ENCODE measurements around the gene HOXB2.

The HOXB2 gene

GRCh38 chr17:48579471-48579759 is 34.5 kb upstream of the HOXB2 start:
- in situ Hi-C loops (cut with MboI; ENCODE audit: low sequenced_read_pairs), result no loop called here

- in situ Hi-C loops (cut with MboI; ENCODE audit: low sequenced_read_pairs), result no loop called here
Observed at GRCh38 chr17:48578616-48579470, 33.9 kb upstream of the HOXB2 start.

DNA sequence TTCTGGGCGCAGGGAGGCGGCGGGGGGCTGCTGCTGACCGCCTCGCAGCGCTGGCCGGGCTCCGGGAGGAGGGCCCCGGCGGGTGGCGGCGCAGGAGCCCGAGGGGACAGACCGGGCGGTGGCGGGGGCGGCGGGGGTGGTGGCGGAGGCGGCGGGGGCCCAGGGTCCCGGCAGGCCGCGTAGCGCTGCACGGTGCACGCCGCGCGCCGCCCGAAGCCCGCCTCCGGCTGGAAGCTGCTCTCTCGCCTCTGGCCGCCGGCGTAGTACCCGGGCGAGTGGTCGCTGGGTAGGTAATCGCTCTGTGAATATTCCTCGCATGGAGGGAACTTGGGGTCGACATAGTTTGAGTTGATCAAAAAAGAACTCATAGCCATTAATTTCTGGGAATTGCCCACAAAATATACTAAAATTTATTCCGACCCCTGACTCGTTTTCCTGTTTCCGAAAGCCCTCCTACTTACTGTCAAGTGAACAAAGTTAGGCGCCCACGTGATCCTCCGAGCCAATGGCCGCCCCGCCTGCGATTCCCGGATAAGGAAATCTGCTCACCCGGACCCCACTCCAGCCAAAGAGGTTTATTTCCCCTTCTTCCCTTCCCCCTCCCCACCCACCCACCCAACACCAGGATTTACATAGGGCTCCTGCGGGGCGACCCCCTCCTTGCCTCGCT is 33.2 kb upstream of the HOXB2 start, which contains the start of gene HOXB4:
TSS of gene HOXB4 (minus strand) at position 405 of the 670 bp plus-strand sequence. CDS start at position 374, 31 bp downstream.
- in situ Hi-C loops (cut with MboI; ENCODE audit: low sequenced_read_pairs), result no loop called here

DNA sequence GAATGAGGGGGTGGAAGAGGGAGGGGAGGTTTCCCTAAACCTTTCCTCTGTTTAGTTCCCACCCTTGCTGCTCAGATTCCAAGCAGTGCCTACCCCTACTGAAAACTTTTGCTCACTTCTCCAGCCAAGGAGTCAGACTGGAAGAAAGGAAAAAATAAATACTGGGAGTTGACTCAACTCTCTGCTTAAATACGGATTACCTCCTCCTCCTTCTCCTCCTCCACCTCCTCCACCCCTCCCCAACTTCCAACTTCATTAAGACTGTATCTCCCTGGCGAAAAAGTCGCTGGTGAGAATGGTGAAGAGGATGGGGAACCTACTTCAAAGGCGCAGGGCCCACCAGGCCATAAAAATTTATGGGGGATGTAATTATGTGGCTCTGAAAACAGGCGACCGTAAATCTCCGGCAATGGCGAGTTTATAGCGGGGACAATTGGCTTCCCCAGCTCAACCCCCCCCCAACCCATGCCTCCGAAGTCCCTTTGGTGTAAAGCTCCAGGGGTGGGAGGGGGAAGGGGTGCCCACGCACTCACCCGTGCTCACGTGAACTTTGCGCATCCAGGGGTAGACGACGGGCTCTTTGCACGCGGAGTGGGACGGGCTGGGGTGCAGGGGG is 32.5 kb upstream of the HOXB2 start:
- in situ Hi-C loops (cut with MboI; ENCODE audit: low sequenced_read_pairs), result no loop called here

DNA sequence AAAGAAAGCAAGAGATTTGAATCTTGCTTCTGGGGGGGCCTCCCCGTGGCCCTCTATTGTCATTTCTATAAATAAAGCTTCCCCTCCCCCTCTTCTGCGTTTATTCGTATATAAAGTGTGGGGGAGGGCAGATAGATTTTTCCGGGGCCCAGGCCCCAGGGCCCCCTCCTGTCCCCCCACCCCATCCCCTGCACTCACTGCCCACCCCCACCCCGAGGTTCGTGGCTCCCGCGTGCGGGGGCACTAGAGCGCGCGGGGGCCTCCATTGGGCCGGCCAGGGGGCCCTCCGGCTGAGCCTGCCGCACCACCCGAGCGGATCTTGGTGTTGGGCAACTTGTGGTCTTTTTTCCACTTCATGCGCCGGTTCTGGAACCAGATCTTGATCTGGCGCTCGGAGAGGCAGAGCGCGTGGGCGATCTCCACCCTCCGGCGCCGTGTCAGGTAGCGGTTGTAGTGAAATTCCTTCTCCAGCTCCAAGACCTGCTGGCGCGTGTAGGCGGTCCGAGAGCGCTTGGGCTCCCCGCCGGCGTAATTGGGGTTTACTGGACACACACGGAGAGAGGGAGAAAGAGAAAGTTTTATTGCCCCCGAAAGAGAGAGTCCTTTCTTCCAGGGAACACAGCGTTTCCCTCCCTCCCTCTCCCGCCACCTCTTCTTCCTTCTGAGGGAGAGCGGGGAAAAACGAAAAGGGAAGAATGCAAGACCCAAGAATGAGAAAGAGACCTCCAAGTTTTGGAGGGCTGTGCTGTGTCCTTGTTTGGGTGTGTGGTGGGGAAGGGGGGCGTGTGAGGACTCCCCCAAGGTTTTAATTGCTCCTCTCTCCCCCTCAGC is 31.8 kb upstream of the HOXB2 start:
- in situ Hi-C loops (cut with MboI; ENCODE audit: low sequenced_read_pairs), result no loop called here

DNA sequence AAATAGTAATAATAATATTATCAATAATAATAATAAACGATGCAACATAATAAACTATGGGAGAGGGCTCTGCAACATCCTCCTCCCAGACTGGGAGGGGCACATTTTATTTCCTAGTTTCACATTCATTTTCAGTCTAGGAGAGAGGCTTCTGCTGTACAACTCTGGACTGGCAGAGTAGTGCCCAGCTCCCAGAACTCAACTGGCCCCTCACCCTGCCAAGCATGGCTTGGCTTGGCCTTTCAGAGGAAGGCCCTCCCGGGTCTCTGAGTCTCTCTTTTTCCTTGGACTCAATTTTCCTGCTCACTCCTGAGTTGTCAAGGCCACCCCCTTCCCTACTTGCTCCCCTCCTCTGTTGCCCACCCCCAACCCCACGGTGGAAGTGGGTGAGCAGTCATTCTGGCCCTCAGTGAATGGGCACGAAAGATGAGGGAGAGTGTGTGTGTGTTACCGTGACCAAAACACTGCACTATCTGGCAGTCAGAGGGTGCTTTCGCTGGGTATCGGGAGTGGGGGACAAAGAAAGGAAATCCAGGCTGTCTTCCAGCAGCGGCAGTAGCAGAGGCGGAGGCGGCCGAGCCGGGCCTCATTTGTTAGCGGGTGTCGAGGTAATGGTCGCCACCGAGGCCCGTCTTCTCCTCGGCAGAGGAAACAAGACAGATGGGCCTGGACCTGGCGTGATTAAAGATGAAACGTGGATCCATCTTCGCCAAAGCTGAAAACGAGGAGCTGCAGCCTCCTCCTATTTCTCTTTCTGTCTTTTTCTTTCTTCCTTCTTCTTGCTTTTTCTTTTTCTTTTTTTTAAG is 31.0 kb upstream of the HOXB2 start:
- in situ Hi-C loops (cut with MboI; ENCODE audit: low sequenced_read_pairs), result no loop called here

DNA sequence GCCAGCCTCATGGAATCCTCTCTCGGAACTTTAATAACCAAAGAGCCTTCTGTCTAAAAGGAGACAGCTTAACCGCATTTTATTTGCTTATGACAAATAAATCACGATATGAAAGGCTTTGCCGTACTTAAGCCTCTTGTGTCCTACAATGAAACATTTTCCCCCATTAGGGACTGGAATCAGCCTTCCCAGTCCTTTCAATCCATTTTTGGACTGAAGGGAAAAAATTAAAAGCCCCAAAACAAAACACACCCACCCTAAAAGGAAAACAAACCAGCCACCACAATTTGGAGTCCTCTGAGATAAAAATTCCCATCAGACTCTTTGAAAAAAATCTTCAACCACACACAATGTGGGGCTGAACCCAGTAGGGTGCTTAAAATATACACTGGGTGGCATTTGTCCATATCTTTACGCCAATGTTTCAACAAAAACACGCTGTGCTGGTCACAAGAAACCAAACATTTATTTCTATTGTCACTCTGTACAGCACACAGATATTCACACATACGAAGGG is 30.2 kb upstream of the HOXB2 start:
- in situ Hi-C loops (cut with MboI; ENCODE audit: low sequenced_read_pairs), result no loop called here

GRCh38 chr17:48574505-48575065 is 29.7 kb upstream of the HOXB2 start:
- in situ Hi-C loops (cut with MboI; ENCODE audit: low sequenced_read_pairs), result no loop called here

DNA sequence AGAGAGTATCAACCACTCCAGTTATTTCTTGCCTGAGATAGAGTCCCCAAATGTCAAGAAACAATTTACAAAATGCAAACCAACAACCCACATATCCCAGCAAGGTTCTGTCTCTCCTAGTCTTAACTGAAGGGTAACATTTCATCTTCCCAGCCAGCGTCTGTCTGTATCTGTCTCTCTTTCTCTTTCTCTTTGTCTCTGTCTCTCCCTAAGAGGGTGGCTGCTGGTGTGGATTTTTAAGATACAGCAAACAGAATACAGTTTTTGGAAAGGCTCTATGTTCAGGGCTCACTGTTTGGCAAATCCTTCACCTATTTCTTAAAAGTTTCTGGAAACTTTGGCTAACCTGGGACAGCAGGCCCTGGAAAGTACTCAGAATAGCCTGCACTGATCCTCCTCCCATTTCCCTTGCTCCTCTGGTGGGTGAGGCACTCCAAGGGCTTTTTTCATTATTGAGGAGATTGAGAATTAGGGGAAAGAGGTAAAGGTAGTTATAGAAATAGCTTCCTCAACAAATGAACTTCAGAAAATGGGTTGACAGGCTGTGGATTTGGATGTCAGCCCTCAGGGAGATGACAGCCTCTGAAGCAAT is 27.0 kb upstream of the HOXB2 start:
- in situ Hi-C loops (cut with MboI; ENCODE audit: low sequenced_read_pairs), result no loop called here

- in situ Hi-C loops (cut with MboI; ENCODE audit: low sequenced_read_pairs), result no loop called here
Observed at GRCh38 chr17:48571024-48571818, 26.3 kb upstream of the HOXB2 start.

DNA sequence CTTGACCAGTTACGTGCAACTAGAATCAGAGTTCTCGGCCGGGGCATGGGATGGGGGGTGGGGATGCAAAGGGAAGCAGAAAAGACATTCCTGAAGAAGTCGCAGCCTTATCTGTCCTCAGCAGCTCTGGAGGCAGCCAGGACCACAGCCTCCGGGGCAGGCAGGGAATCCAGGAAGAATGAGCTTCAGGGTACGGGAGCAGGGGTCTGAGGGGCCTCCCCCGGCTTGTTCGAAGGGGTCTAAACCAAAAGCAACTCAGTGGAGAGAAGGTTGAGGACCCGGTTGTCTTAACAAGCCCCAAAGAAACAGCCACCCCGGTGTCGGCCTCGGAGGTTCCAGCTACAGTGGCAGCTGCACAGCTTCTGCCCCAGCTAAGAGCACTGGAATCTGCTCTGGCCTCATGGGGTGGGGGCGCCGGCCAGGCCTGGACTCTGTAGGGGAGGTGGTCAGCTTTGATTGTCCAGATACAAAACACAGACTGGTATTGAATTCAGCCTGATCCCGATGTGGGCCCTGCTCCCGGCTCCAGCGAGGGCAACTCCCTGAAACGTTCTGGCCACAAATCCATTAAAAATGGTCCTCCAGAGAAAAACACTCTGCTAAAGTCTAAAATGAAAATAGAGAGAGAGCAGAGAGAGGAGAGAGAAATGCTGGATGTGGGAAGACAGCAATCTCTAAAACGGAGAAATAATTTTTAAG is 25.6 kb upstream of the HOXB2 start:
- in situ Hi-C loops (cut with MboI; ENCODE audit: low sequenced_read_pairs), result no loop called here

DNA sequence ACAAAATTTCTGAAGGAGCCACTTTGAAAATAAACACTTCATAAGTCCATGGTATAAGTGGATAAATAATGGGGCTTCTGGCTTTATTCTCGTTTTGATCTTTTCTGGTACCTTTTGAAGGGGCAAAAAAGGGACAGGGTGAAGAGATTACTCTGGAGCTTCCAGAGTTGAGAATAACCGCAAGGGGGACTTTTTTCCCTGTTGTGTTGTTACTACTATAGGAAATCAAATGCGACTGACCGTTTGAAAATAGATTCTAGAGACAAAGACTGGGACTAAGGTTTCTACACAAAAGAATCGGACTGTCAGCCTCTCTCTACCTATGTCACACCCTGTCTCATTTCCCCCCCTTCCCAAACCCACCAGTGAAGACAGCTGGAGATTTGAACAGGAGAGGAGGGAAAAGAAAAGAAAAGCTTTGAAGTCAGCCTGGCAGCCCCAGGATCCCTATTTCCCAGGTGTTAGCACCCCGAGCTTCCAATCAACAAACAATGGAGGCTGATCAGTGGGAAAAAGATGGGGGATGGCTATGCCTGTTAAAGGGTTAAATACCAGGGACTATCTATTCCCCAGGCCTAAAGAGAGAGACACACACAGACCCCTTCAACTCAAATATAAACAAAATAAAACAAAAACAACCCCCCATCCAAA is 24.9 kb upstream of the HOXB2 start:
- in situ Hi-C loops (cut with MboI; ENCODE audit: low sequenced_read_pairs), result no loop called here

GRCh38 chr17:48569240-48569582 is 24.3 kb upstream of the HOXB2 start:
- in situ Hi-C loops (cut with MboI; ENCODE audit: low sequenced_read_pairs), result no loop called here

DNA sequence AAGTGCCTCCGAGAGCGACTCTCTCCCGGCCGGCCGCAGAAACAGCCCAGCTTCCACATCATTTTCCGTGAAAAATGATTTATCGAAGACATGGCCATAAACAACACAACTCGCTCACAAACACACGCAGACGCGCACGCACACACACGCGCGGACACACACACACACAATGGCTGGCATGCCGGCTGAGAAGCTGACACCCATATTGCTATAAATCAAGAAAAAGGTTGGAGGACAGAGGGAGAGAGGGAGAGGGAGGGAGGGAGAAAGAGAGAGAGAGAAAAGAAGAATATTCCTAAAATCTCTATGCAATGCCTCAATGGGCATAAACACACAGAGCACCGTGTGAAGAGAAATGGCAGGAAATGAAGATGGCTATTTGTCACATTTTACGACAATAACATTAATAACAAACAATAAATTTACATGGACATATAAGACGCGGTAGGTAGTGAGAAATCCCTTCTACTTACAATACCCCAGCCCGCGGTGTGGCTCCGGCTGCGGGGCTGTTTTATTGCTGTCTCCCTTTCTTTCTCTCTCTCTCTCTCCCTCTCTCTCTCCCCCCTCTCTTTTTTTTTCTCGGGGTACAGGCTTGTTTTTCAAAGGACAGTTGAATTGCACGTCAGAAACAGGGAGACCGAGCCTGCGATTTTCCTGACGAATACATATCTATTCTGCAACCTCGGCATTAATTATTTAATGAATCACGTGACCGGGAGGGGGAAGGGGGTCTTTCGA is 23.8 kb upstream of the HOXB2 start:
- in situ Hi-C loops (cut with MboI; ENCODE audit: low sequenced_read_pairs), result no loop called here

DNA sequence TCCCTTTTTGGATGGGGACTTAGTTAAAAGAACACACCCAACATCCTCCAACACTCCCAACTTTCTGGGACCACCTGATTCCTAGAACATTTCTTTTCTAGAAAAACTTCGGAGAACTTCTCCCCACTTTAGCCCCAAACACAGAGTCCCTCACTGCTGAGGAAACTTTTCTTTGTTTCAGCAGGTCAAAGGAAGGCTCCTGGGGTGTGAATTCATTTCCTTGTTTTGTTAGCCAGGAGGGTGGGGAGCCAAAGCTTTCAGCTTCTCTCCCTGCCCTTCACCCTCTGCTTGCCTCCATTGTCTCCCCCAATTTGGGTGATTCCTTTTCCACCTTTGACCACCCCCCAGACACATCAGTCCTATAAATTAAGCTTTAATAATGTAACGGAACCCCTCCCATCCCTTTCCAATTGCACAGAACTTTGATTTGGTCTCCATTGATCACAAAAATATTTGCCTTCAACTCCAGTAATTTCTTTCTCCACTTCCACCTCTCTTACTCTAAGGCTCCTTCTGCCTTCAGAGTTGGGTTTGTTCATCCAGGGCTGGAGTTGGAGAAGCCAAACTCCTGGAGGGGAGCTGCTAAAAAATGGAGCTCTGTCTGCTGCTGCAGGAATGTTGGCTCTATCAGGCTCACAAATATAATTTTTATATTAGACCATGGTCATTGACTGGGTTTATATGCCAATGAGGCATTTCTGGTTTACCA is 22.9 kb upstream of the HOXB2 start:
- in situ Hi-C loops (cut with MboI; ENCODE audit: low sequenced_read_pairs), result no loop called here

- in situ Hi-C loops (cut with MboI; ENCODE audit: low sequenced_read_pairs), result no loop called here
Observed at GRCh38 chr17:48567209-48567608, 22.3 kb upstream of the HOXB2 start.
